Retina (tissue), 1 donor: ENCODE data around the gene RANBP2.

Experiments used
- DNase-seq: peaks from one replicate; pipeline ENCODE4 v3.0.0-alpha.2; 2016

RANBP2 gene

GRCh38 chr2:108786008-108786353 lies 66.7 kb downstream of the RANBP2 start:
- no peak for DNase-seq

GRCh38 chr2:108786354-108787215 lies 67.3 kb downstream of the RANBP2 start, which contains the start of gene CCDC138:
CCDC138 (plus strand) TSS chr2:108786771; CDS start chr2:108786823, 52 bp downstream.
- peak; percentile 95 for DNase-seq

- no peak for DNase-seq
Measured at GRCh38 chr2:108787216-108787541, 67.9 kb downstream of the RANBP2 start.

- no peak for DNase-seq
Measured at GRCh38 chr2:108803045-108803736, 83.9 kb downstream of the RANBP2 start.

- no peak for DNase-seq
Measured at GRCh38 chr2:108805032-108805431, 85.8 kb downstream of the RANBP2 start.

- no peak for DNase-seq
Measured at GRCh38 chr2:108805782-108806181, 86.5 kb downstream of the RANBP2 start.

GRCh38 chr2:108806371-108807113 lies 87.3 kb downstream of the RANBP2 start:
- no peak for DNase-seq

GRCh38 chr2:108809936-108810335 lies 90.7 kb downstream of the RANBP2 start:
- DNase-seq = no peak

GRCh38 chr2:108810993-108811957 lies 92.0 kb downstream of the RANBP2 start:
- DNase-seq = no peak

GRCh38 chr2:108813732-108814131 lies 94.5 kb downstream of the RANBP2 start:
- no peak for DNase-seq

- DNase-seq = no peak
Measured at GRCh38 chr2:108820482-108820881, 101.2 kb downstream of the RANBP2 start.

GRCh38 chr2:108823286-108823685 lies 104.0 kb downstream of the RANBP2 start:
- no peak for DNase-seq

GRCh38 chr2:108824316-108825070 lies 105.2 kb downstream of the RANBP2 start:
- no peak for DNase-seq

GRCh38 chr2:108825254-108825653 lies 106.0 kb downstream of the RANBP2 start:
- DNase-seq = no peak

GRCh38 chr2:108825736-108826135 lies 106.5 kb downstream of the RANBP2 start:
- DNase-seq = no peak

- no peak for DNase-seq
Measured at GRCh38 chr2:108829578-108830310, 110.5 kb downstream of the RANBP2 start.

- no peak for DNase-seq
Measured at GRCh38 chr2:108833219-108833618, 113.9 kb downstream of the RANBP2 start.

- DNase-seq = no peak
Measured at GRCh38 chr2:108834620-108835019, 115.3 kb downstream of the RANBP2 start.

- DNase-seq = no peak
Measured at GRCh38 chr2:108835040-108835439, 115.8 kb downstream of the RANBP2 start.
